Neural progenitor cell (in vitro differentiated cells): ENCODE results near the gene CEP76.

Source experiments
- CTCF ChIP-seq: fragments of 200-600 bp; sonication (generic); IDR thresholded peaks from 2 replicates; pipeline ENCODE4 v1.5.1; 2017; ENCODE audit warnings: antibody characterized with exemption, mild to moderate bottlenecking
- EZH2phosphoT487 ChIP-seq: fragments of 200-600 bp; sonication (generic); IDR thresholded peaks from 2 replicates; pipeline ENCODE4 v1.6.1; 2017; ENCODE audit warnings: antibody characterized with exemption

GRCh38 chr18:12702221-12703095 lies at the start of gene CEP76, which contains the start of gene PSMG2:
- TF ChIP-seq CTCF, result no peak
- no peak for TF ChIP-seq EZH2phosphoT487
